Activated CD8-positive, alpha-beta T cell treated with anti-CD3 and anti-CD28 coated beads for 36 hours (primary cell): ENCODE data around the gene WSB1. TPM values are rescaled to one million over a fixed set of nuclear protein-coding genes. Genes with fewer than 3 reads are reported as not detected.

ENCODE experiments used
- ATAC-seq: fragments of 200-7000 bp; cut with Tn5 transposase; one replicate; pipeline ENCODE4 v1.10.0; 2021; ENCODE audit warnings: mild to moderate bottlenecking, moderate library complexity
- CTCF ChIA-PET: fragments of 350-600 bp; sonication (Branson Sonifier 250); formaldehyde crosslinking; loops from one replicate; lab custom pipeline; 2021; ENCODE audit warnings: antibody characterized with exemption; lab: Charles Lee
- POLR2A ChIA-PET: fragments of 350-600 bp; sonication (Branson Sonifier 250); formaldehyde crosslinking; loops from one replicate; lab custom pipeline; 2021; ENCODE audit warnings: antibody characterized with exemption; lab: Charles Lee
- DNase-seq: peaks from one replicate; pipeline ENCODE4 v3.0.0-alpha.2; 2020
- H3K27ac Mint-ChIP-seq: one replicate; pipeline ENCODE4 v1.8.0; 2021; ENCODE audit warnings: mild to moderate bottlenecking, mixed read lengths
- H3K27me3 Mint-ChIP-seq: one replicate; pipeline ENCODE4 v1.8.0; 2021; ENCODE audit warnings: mixed read lengths
- H3K36me3 Mint-ChIP-seq: one replicate; pipeline ENCODE4 v1.8.0; 2021; ENCODE audit warnings: low read depth, mixed read lengths
- H3K4me1 Mint-ChIP-seq: one replicate; pipeline ENCODE4 v1.8.0; 2021; ENCODE audit warnings: low read depth, mixed read lengths
- H3K4me3 Mint-ChIP-seq: one replicate; pipeline ENCODE4 v1.8.0; 2021; ENCODE audit warnings: mild to moderate bottlenecking, moderate library complexity, mixed read lengths
- H3K9me3 Mint-ChIP-seq: one replicate; pipeline ENCODE4 v1.8.0; 2021; ENCODE audit warnings: mixed read lengths
- CTCF ChIP-seq: fragments of 200-600 bp; IDR thresholded peaks from one replicate; pipeline ENCODE4 v1.8.0; 2022; ENCODE audit warnings: antibody characterized with exemption, mild to moderate bottlenecking
- intact Hi-C: fragments of 100-400 bp; cut with micrococcal nuclease; formaldehyde crosslinking; loops from one replicate; pipeline ENCODE4 v1.10.0; 2022
- total RNA-seq, 2 experiments: library from RNA; stranded (reverse); gene quantifications; one replicate each; pipeline ENCODE4 v1.2.3, GENCODE V29; 2021

Gene WSB1
- total RNA-seq, 2 experiments from 2014 or later: 224 to 231 TPM

DNA sequence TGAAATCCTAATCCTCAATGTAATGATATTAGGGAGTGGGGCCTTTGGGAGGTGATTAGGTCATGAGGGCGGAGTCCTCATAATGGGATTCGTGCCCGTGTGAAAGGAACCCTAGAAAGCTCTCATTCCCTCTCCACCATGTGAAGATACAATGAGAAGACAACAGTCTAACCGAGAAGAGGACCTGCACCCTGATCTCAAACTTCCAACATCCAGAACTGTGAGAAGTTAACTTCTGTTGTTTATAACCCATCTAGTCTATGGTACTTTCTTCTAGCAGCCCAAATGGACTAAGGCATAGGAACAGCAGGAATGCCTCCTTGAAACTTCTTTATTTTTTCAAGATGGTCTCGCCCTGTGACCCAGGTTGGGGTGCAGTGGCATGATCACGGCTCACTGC, 24.7 kb downstream of the WSB1 start:
- POLR2A ChIA-PET: interaction anchor here (0.8 to 1.1 kb wide), 2 partner anchors 20 to 25 kb away, joined by 3 to 4 read pairs; partner anchors contain the start of gene WSB1
- DNase-seq: no peak

GRCh38 chr17:27319541-27320221, 25.8 kb downstream of the WSB1 start:
- no peaks in the 10 kb centered on the region for H3K9me3 Mint-ChIP-seq
- CTCF ChIA-PET: interaction anchor here (1.2 to 1.4 kb wide), 2 partner anchors 14 to 81 kb away, joined by 3 to 5 read pairs; no protein-coding TSS in a partner anchor
- ATAC-seq: no peak
- H3K27me3 Mint-ChIP-seq: no peaks in the 10 kb centered on the region
- no peak overlapping the region for H3K27ac Mint-ChIP-seq
- no peak for TF ChIP-seq CTCF
- H3K4me1 Mint-ChIP-seq: no peaks in the 10 kb centered on the region
- no peak overlapping the region for H3K4me3 Mint-ChIP-seq
- POLR2A ChIA-PET: interaction anchor here (1.1 to 1.2 kb wide), 2 partner anchors 21 to 25 kb away, joined by 3 to 4 read pairs; no protein-coding TSS in a partner anchor
- no peak for DNase-seq
- intact Hi-C loops: no loop called here
- H3K36me3 Mint-ChIP-seq: peaks cover 27% of the 10 kb centered on the region

More for the DNA sequence above, 24.7 kb downstream of the WSB1 start:
- intact Hi-C loops: no loop called here
- Mint-ChIP-seq H3K9me3 (no peaks in the 10 kb centered on the region), H3K4me3 (no peak overlapping the region), H3K27me3 (no peaks in the 10 kb centered on the region), H3K27ac (no peak overlapping the region), H3K4me1 (no peaks in the 10 kb centered on the region), H3K36me3 (peaks cover 35% of the 10 kb centered on the region)
- CTCF ChIA-PET: no interaction called here
- no peak for TF ChIP-seq CTCF
- no peak for ATAC-seq

- Mint-ChIP-seq H3K36me3 (peaks cover 23% of the 10 kb centered on the region), H3K9me3 (no peaks in the 10 kb centered on the region), H3K27me3 (no peaks in the 10 kb centered on the region), H3K4me3 (no peak overlapping the region), H3K4me1 (no peaks in the 10 kb centered on the region), H3K27ac (no peak overlapping the region)
- no peak for TF ChIP-seq CTCF
- POLR2A ChIA-PET: interaction anchor here (1.2 kb wide), 1 partner anchor 25 kb away, joined by 3 read pairs; no protein-coding TSS in a partner anchor
- ATAC-seq (no peak), DNase-seq (no peak)
- CTCF ChIA-PET: interaction anchor here (1.2 to 1.6 kb wide), 3 partner anchors 13 to 82 kb away, joined by 3 to 5 read pairs (median 3); no protein-coding TSS in a partner anchor
- intact Hi-C loops: no loop called here
Measured at GRCh38 chr17:27320222-27320560, 26.3 kb downstream of the WSB1 start.

- Mint-ChIP-seq H3K27me3 (no peaks in the 10 kb centered on the region), H3K4me3 (no peak overlapping the region), H3K4me1 (no peaks in the 10 kb centered on the region), H3K9me3 (no peaks in the 10 kb centered on the region), H3K27ac (no peak overlapping the region), H3K36me3 (peaks cover 15% of the 10 kb centered on the region)
- ChIA-PET POLR2A (interaction anchor here (2.5 kb wide), 1 partner anchor 9 kb away, joined by 8 read pairs; no protein-coding TSS in a partner anchor), CTCF (interaction anchor here (1.3 to 1.6 kb wide), 3 partner anchors 12 to 85 kb away, joined by 3 to 5 read pairs (median 3); no protein-coding TSS in a partner anchor)
- ATAC-seq (no peak), DNase-seq (no peak)
- TF ChIP-seq CTCF: no peak
- intact Hi-C loops: no loop called here
Measured at GRCh38 chr17:27321372-27321771, 27.5 kb downstream of the WSB1 start.

DNA sequence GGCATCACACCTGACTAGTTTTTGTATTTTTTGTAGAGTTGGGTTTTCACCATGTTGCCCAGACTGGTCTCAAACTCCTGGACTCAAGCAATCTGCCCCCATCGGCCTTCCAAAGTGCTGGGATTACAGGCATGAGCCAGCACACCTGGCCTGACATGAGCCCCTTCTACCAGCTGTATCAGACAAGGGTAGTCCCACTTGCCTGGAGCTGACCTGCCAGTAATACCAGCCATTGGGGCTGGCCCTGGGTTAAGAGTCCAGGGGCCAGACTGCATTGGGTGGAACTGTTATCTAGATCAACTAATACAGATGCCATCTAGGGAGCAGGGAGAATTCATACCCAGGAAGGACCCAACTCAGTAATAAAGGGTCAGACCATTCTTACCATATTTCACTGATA, 28.1 kb downstream of the WSB1 start:
- intact Hi-C loops: no loop called here
- DNase-seq: no peak
- Mint-ChIP-seq H3K9me3 (no peaks in the 10 kb centered on the region), H3K27ac (no peak overlapping the region), H3K27me3 (no peaks in the 10 kb centered on the region), H3K4me3 (no peak overlapping the region), H3K36me3 (peaks cover 9% of the 10 kb centered on the region), H3K4me1 (no peaks in the 10 kb centered on the region)
- ChIA-PET POLR2A (interaction anchor here (2.5 kb wide), 1 partner anchor 10 kb away, joined by 8 read pairs; no protein-coding TSS in a partner anchor), CTCF (interaction anchor here (1.0 to 1.3 kb wide), 3 partner anchors 11 to 85 kb away, joined by 3 to 5 read pairs (median 3); no protein-coding TSS in a partner anchor)
- no peak for TF ChIP-seq CTCF
- ATAC-seq: no peak
